ENCODE data around the gene PTPRT.

The PTPRT gene

GRCh38 chr20:42567409-42567808 lies 622.3 kb downstream of the PTPRT start:
- ChIA-PET POLR2A (no interaction called here), CTCF (no interaction called here)
- no peak for DNase-seq (ENCODE audit: extremely low spot score)
- TF ChIP-seq CTCF (IDR thresholded peaks at IDR 0.05; ENCODE audit: control extremely low read depth, extremely low read depth, low read depth, missing control alignments): no peak

GRCh38 chr20:42565235-42565995 lies 624.3 kb downstream of the PTPRT start:
- POLR2A ChIA-PET: no interaction called here
- no peak for DNase-seq (ENCODE audit: extremely low spot score)

GRCh38 chr20:42559665-42560064 lies 630.0 kb downstream of the PTPRT start:
- TF ChIP-seq CTCF (IDR thresholded peaks at IDR 0.05; ENCODE audit: control extremely low read depth, extremely low read depth, low read depth, missing control alignments): no peak
- ChIA-PET CTCF (no interaction called here), POLR2A (no interaction called here)
- DNase-seq (ENCODE audit: extremely low spot score): no peak

More at GRCh38 chr20:42565235-42565995, 624.3 kb downstream of the PTPRT start:
- CTCF ChIA-PET: interaction anchor here (1.2 kb wide), 2 partner anchors 9 to 139 kb away, joined by 3 read pairs; no protein-coding TSS in a partner anchor
- no peak for TF ChIP-seq CTCF (IDR thresholded peaks at IDR 0.05; ENCODE audit: control extremely low read depth, extremely low read depth, low read depth, missing control alignments)

- no peak for DNase-seq (ENCODE audit: extremely low spot score)
- CTCF ChIA-PET: interaction anchor here (1.3 kb wide), 1 partner anchor 9 kb away, joined by 3 read pairs; no protein-coding TSS in a partner anchor
- TF ChIP-seq CTCF (IDR thresholded peaks at IDR 0.05; ENCODE audit: control extremely low read depth, extremely low read depth, low read depth, missing control alignments): no peak
- POLR2A ChIA-PET: no interaction called here
Measured at GRCh38 chr20:42556575-42556974, 633.1 kb downstream of the PTPRT start.

- ChIA-PET POLR2A (no interaction called here), CTCF (interaction anchor here (2.6 kb wide), 1 partner anchor 10 kb away, joined by 5 read pairs; no protein-coding TSS in a partner anchor)
- TF ChIP-seq CTCF (IDR thresholded peaks at IDR 0.05; ENCODE audit: control extremely low read depth, extremely low read depth, low read depth, missing control alignments): no peak
- DNase-seq (ENCODE audit: extremely low spot score): peak; percentile 31
Measured at GRCh38 chr20:42553374-42553773, 636.3 kb downstream of the PTPRT start.

- CTCF ChIA-PET: no interaction called here
- POLR2A ChIA-PET: no interaction called here
- DNase-seq (ENCODE audit: extremely low spot score): no peak
- TF ChIP-seq CTCF (IDR thresholded peaks at IDR 0.05; ENCODE audit: control extremely low read depth, extremely low read depth, low read depth, missing control alignments): no peak
Measured at GRCh38 chr20:42549496-42549895, 640.2 kb downstream of the PTPRT start.

All from GM10248 (cell line).